Measurements from ENCODE around the gene SPATA21. TPM values are rescaled to one million over a fixed set of nuclear protein-coding genes. Genes with fewer than 3 reads are reported as not detected.
"Not testable (repeated sequence)": the region's sequence is repeated elsewhere in the genome, so short reads cannot be mapped to it uniquely, and the experiment has no call there.

SPATA21 gene
- total RNA-seq, 1 experiment from 2014 or later, result not detected

- H3K4me1 ChIP-seq (replicated peaks), result peaks cover 73% of the 10 kb centered on the region
- DNase-seq (ENCODE audit: low read depth in 1 of 2, low spot score in 2 of 2), result no peak
- H3K9me3 ChIP-seq (replicated peaks), result no peaks in the 10 kb centered on the region
- no peaks in the 10 kb centered on the region for H3K27me3 ChIP-seq (replicated peaks)
- no peak overlapping the region for H3K4me3 ChIP-seq
- peak overlapping the region; percentile 81 for H3K27ac ChIP-seq
- H3K36me3 ChIP-seq, result peaks cover 38% of the 10 kb centered on the region
Observed at GRCh38 chr1:16374266-16374665, 63.0 kb downstream of the SPATA21 start.

GRCh38 chr1:16372535-16373285 is 64.5 kb downstream of the SPATA21 start:
- DNase-seq (ENCODE audit: low read depth in 1 of 2, low spot score in 2 of 2), result peak in 1 of 2 experiments; percentile 47

GRCh38 chr1:16371725-16372124 is 65.5 kb downstream of the SPATA21 start:
- DNase-seq (ENCODE audit: low read depth in 1 of 2, low spot score in 2 of 2), result peak; percentile 63 to 83
- Histone ChIP-seq H3K9me3 (replicated peaks) (no peaks in the 10 kb centered on the region), H3K36me3 (peaks cover 54% of the 10 kb centered on the region), H3K4me3 (no peak overlapping the region), H3K4me1 (replicated peaks) (peaks cover 72% of the 10 kb centered on the region), H3K27ac (peak overlapping the region; percentile 90), H3K27me3 (replicated peaks) (no peaks in the 10 kb centered on the region)

More at GRCh38 chr1:16372535-16373285, 64.5 kb downstream of the SPATA21 start:
- H3K4me3 ChIP-seq, result no peak overlapping the region
- H3K36me3 ChIP-seq, result peaks cover 48% of the 10 kb centered on the region
- H3K9me3 ChIP-seq (replicated peaks), result no peaks in the 10 kb centered on the region
- H3K27ac ChIP-seq, result peak overlapping the region; percentile 90
- peaks cover 82% of the 10 kb centered on the region for H3K4me1 ChIP-seq (replicated peaks)
- H3K27me3 ChIP-seq (replicated peaks), result no peaks in the 10 kb centered on the region

- Histone ChIP-seq H3K27me3 (replicated peaks) (no peaks in the 10 kb centered on the region), H3K4me1 (replicated peaks) (peaks cover 59% of the 10 kb centered on the region), H3K9me3 (replicated peaks) (no peaks in the 10 kb centered on the region), H3K4me3 (no peak overlapping the region), H3K27ac (no peak overlapping the region), H3K36me3 (peaks cover 50% of the 10 kb centered on the region)
- no peak for DNase-seq (ENCODE audit: low read depth in 1 of 2, low spot score in 2 of 2)
Observed at GRCh38 chr1:16369821-16370220, 67.4 kb downstream of the SPATA21 start.

- peaks cover 43% of the 10 kb centered on the region for H3K4me1 ChIP-seq (replicated peaks)
- no peak for DNase-seq (ENCODE audit: low read depth in 1 of 2, low spot score in 2 of 2)
- no peaks in the 10 kb centered on the region for H3K27me3 ChIP-seq (replicated peaks)
- H3K9me3 ChIP-seq (replicated peaks), result no peaks in the 10 kb centered on the region
- H3K36me3 ChIP-seq, result peaks cover 34% of the 10 kb centered on the region
- H3K4me3 ChIP-seq, result peak overlapping the region; percentile 76
- H3K27ac ChIP-seq, result peak overlapping the region; percentile 90
Observed at GRCh38 chr1:16367968-16368890, 69.0 kb downstream of the SPATA21 start.

GRCh38 chr1:16367258-16367967 is 69.8 kb downstream of the SPATA21 start:
- Histone ChIP-seq H3K36me3 (peaks cover 28% of the 10 kb centered on the region), H3K27ac (peak overlapping the region; percentile 90), H3K4me1 (replicated peaks) (peaks cover 35% of the 10 kb centered on the region), H3K27me3 (replicated peaks) (no peaks in the 10 kb centered on the region), H3K4me3 (peak overlapping the region; percentile 76), H3K9me3 (replicated peaks) (no peaks in the 10 kb centered on the region)
- DNase-seq (ENCODE audit: low read depth in 1 of 2, low spot score in 2 of 2), result peak; percentile 83 to 99

- peak within 1 kb of the TSS; percentile 76 for H3K4me3 ChIP-seq
- no peaks in the 10 kb centered on the region for H3K27me3 ChIP-seq (replicated peaks)
- peak within 1 kb of the TSS; percentile 90 for H3K27ac ChIP-seq
- H3K9me3 ChIP-seq (replicated peaks), result no peaks in the 10 kb centered on the region
- H3K4me1 ChIP-seq (replicated peaks), result peaks cover 29% of the 10 kb centered on the region
- DNase-seq (ENCODE audit: low read depth in 1 of 2, low spot score in 2 of 2), result peak; percentile 98 to 100
- H3K36me3 ChIP-seq, result peaks cover 27% of the 10 kb centered on the region
Observed at GRCh38 chr1:16366722-16367257, 70.4 kb downstream of the SPATA21 start, which contains the start of gene SZRD1. Gene SZRD1 (plus strand): TSS chr1:16367242. CDS start chr1:16367258, 16 bp downstream.

GRCh38 chr1:16365146-16365498 is 72.1 kb downstream of the SPATA21 start:
- H3K27me3 ChIP-seq (replicated peaks); H3K27ac ChIP-seq; H3K9me3 ChIP-seq (replicated peaks); DNase-seq (ENCODE audit: low read depth in 1 of 2, low spot score in 2 of 2); H3K4me3 ChIP-seq: not testable (repeated sequence)
- Histone ChIP-seq H3K4me1 (replicated peaks) (peaks cover 17% of the 10 kb centered on the region), H3K36me3 (peaks cover 23% of the 10 kb centered on the region)

- no peak for DNase-seq (ENCODE audit: low read depth in 1 of 2, low spot score in 2 of 2)
- no peaks in the 10 kb centered on the region for H3K9me3 ChIP-seq (replicated peaks)
- peaks cover 7% of the 10 kb centered on the region for H3K4me1 ChIP-seq (replicated peaks)
- H3K4me3 ChIP-seq, result no peak overlapping the region
- peaks cover 4% of the 10 kb centered on the region for H3K36me3 ChIP-seq
- H3K27ac ChIP-seq, result no peak overlapping the region
- H3K27me3 ChIP-seq (replicated peaks), result no peaks in the 10 kb centered on the region
Observed at GRCh38 chr1:16356867-16357266, 80.4 kb downstream of the SPATA21 start.

- peaks cover 9% of the 10 kb centered on the region for H3K36me3 ChIP-seq
- no peaks in the 10 kb centered on the region for H3K27me3 ChIP-seq (replicated peaks)
- no peak overlapping the region for H3K27ac ChIP-seq
- H3K4me3 ChIP-seq, result no peak overlapping the region
- H3K9me3 ChIP-seq (replicated peaks), result no peaks in the 10 kb centered on the region
- no peak for DNase-seq (ENCODE audit: low read depth in 1 of 2, low spot score in 2 of 2)
- peaks cover 19% of the 10 kb centered on the region for H3K4me1 ChIP-seq (replicated peaks)
Observed at GRCh38 chr1:16354619-16355018, 82.6 kb downstream of the SPATA21 start.

GRCh38 chr1:16352842-16353535 is 84.2 kb downstream of the SPATA21 start:
- peaks cover 32% of the 10 kb centered on the region for H3K4me1 ChIP-seq (replicated peaks)
- no peaks in the 10 kb centered on the region for H3K9me3 ChIP-seq (replicated peaks)
- no peaks in the 10 kb centered on the region for H3K27me3 ChIP-seq (replicated peaks)
- H3K27ac ChIP-seq, result peak overlapping the region; percentile 63
- peaks cover 12% of the 10 kb centered on the region for H3K36me3 ChIP-seq
- no peak for DNase-seq (ENCODE audit: low read depth in 1 of 2, low spot score in 2 of 2)
- H3K4me3 ChIP-seq, result peak overlapping the region; percentile 88

GRCh38 chr1:16351994-16352841 is 85.0 kb downstream of the SPATA21 start, which contains the start of gene FBXO42:
Gene FBXO42 (minus strand): TSS chr1:16352480. CDS start chr1:16315418, 37,062 bp downstream.
- no peaks in the 10 kb centered on the region for H3K27me3 ChIP-seq (replicated peaks)
- H3K9me3 ChIP-seq (replicated peaks), result no peaks in the 10 kb centered on the region
- H3K4me3 ChIP-seq, result peak within 1 kb of the TSS; percentile 88
- H3K4me1 ChIP-seq (replicated peaks), result peaks cover 32% of the 10 kb centered on the region
- peaks cover 12% of the 10 kb centered on the region for H3K36me3 ChIP-seq
- H3K27ac ChIP-seq, result peak within 1 kb of the TSS; percentile 63
- peak; percentile 94 to 95 for DNase-seq (ENCODE audit: low read depth in 1 of 2, low spot score in 2 of 2)

Data from SJSA1 (cell line).